Neural crest cell (in vitro differentiated cells): Measurements from ENCODE around the gene TSPAN18. TPM values are rescaled to one million over a fixed set of nuclear protein-coding genes. Genes with fewer than 3 reads are reported as not detected.

Source experiments
- DNase-seq: peaks from one replicate; pipeline ENCODE4 v3.0.0; 2021; ENCODE audit warnings: low read depth, mixed read lengths, low spot score
- H3K27ac Mint-ChIP-seq: one replicate; pipeline ENCODE4 v1.8.0; 2021; ENCODE audit warnings: mild to moderate bottlenecking, mixed read lengths; ENCODE audit not compliant: unreplicated experiment
- H3K27me3 Mint-ChIP-seq: 2 replicates; pipeline ENCODE4 v1.8.0; 2021; ENCODE audit warnings: low read depth, mild to moderate bottlenecking, mixed read lengths
- H3K36me3 Mint-ChIP-seq: 2 replicates; pipeline ENCODE4 v1.8.0; 2021; ENCODE audit warnings: low read depth, mild to moderate bottlenecking, mixed read lengths
- H3K4me1 Mint-ChIP-seq: 2 replicates; pipeline ENCODE4 v1.8.0; 2021; ENCODE audit warnings: mixed read lengths
- H3K4me3 Mint-ChIP-seq: one replicate; pipeline ENCODE4 v1.8.0; 2021; ENCODE audit warnings: mild to moderate bottlenecking, mixed read lengths
- H3K9me3 Mint-ChIP-seq: 2 replicates; pipeline ENCODE4 v1.8.0; 2021; ENCODE audit warnings: mixed read lengths
- total RNA-seq: library from RNA; stranded (reverse); gene quantifications from 2 replicates; pipeline ENCODE4 v1.2.1, GENCODE V29; 2021
- TF ChIP-seq, protein P1 (sequence below): fragments of 200-600 bp; sonication (generic); conservative IDR thresholded peaks from 2 replicates; pipeline ENCODE4 v1.5.0; 2021; ENCODE audit warnings: antibody characterized with exemption, mild to moderate bottlenecking

TSPAN18 gene
- total RNA-seq, 1 donor from 2014 or later = 125 TPM

DNA sequence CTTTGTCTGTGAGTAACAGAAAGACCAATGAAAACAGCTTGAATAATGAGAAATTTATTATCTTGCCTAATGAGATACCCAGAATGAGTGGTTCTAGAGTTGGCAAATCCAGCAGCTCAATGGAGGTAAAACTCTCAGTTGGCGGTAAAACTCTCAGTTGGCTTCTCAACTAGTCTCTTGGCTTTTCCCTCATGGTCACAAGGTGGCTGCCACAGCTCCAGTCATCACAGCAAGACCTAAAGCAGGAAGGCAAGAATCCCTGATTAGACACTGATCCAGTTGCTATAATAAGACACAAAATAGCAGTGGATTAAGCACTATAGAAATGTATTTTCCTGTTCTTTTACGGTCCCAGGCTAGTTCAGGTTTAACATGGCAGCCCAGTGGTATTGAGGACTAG lies 37.5 kb upstream of the TSPAN18 start:
- TF ChIP-seq, protein P1, sequence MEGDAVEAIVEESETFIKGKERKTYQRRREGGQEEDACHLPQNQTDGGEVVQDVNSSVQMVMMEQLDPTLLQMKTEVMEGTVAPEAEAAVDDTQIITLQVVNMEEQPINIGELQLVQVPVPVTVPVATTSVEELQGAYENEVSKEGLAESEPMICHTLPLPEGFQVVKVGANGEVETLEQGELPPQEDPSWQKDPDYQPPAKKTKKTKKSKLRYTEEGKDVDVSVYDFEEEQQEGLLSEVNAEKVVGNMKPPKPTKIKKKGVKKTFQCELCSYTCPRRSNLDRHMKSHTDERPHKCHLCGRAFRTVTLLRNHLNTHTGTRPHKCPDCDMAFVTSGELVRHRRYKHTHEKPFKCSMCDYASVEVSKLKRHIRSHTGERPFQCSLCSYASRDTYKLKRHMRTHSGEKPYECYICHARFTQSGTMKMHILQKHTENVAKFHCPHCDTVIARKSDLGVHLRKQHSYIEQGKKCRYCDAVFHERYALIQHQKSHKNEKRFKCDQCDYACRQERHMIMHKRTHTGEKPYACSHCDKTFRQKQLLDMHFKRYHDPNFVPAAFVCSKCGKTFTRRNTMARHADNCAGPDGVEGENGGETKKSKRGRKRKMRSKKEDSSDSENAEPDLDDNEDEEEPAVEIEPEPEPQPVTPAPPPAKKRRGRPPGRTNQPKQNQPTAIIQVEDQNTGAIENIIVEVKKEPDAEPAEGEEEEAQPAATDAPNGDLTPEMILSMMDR = no peak

DNA sequence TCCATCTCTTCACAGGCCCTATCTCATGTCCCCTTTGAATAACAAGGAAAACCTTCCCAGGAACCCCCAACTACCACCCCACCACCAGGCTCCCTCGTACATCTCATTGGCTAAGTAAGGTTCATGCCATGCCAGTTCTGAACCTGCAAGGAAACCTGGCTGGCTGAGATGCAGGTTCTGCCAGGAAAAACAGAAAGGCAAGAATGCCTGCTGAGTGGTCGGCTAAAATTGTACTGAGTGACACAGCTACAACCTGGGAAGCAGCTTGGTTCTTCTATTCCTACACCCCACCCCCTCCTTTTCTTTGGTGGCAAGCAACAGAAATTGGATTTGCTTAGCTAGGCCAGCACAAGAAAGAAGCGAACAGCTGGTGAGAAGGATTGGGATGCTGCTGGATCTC lies 36.1 kb upstream of the TSPAN18 start:
- no peaks in the 10 kb centered on the region for H3K27me3 Mint-ChIP-seq

More for the DNA sequence above, 37.5 kb upstream of the TSPAN18 start:
- no peak overlapping the region for H3K4me3 Mint-ChIP-seq
- H3K36me3 Mint-ChIP-seq = no peaks in the 10 kb centered on the region
- no peak for DNase-seq
- no peaks in the 10 kb centered on the region for H3K9me3 Mint-ChIP-seq
- no peaks in the 10 kb centered on the region for H3K27me3 Mint-ChIP-seq
- no peaks in the 10 kb centered on the region for H3K4me1 Mint-ChIP-seq
- H3K27ac Mint-ChIP-seq = no peak overlapping the region

DNA sequence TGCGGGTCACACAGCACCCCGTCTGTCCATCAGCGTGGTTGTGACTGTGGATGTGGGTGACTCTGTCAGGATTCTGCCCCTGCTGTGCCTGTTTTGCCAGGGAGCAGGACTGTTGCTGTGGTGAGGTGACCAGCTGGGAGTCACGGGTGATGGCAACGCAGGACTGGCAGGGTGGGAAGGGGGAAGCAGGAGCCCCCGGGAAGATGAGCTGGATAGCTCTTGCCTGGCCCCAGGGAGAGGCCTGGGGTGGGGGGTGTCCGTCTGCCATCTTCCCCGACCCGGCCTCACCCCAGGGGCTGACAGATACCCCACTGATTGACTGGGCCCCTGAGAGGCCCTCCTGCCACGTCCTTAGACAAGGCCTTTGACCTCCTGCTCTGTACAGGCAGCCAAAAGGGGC lies 34.3 kb upstream of the TSPAN18 start:
- H3K36me3 Mint-ChIP-seq = no peaks in the 10 kb centered on the region
- H3K9me3 Mint-ChIP-seq = no peaks in the 10 kb centered on the region
- no peaks in the 10 kb centered on the region for H3K27me3 Mint-ChIP-seq
- no peak overlapping the region for H3K4me3 Mint-ChIP-seq
- TF ChIP-seq, protein P1 = no peak
- peaks cover 11% of the 10 kb centered on the region for H3K4me1 Mint-ChIP-seq
- DNase-seq = no peak
- no peak overlapping the region for H3K27ac Mint-ChIP-seq

More for the DNA sequence above, 36.1 kb upstream of the TSPAN18 start:
- Mint-ChIP-seq H3K4me1 (peaks cover 8% of the 10 kb centered on the region), H3K36me3 (no peaks in the 10 kb centered on the region), H3K27ac (no peak overlapping the region), H3K9me3 (no peaks in the 10 kb centered on the region), H3K4me3 (no peak overlapping the region)
- DNase-seq = no peak
- TF ChIP-seq, protein P1 = no peak

DNA sequence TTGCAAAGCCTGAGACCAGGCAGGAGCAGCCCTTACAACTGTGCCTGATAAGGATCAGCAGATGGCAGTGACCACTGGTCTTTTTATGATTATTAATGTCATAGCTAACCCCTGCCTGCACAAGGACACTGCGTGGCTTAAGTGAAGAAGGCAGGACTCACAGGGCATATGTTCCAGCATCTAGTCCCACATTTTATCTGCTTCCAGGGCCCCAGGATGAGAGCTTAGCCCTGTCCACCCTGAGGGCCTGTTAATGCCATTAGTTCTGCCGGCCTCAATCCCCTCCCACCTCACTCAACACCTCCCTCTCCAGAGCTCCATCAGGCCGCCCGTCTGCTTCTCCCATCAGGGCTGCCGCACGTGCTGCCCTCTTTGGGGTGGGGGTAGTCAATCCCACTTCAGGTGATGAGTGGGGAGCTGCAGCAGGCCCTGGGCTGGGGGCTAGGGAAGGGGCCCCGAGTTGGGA lies 33.1 kb upstream of the TSPAN18 start:
- no peaks in the 10 kb centered on the region for H3K9me3 Mint-ChIP-seq
- peaks cover 11% of the 10 kb centered on the region for H3K4me1 Mint-ChIP-seq
- TF ChIP-seq, protein P1 = no peak
- H3K36me3 Mint-ChIP-seq = no peaks in the 10 kb centered on the region
- H3K4me3 Mint-ChIP-seq = no peak overlapping the region
- no peaks in the 10 kb centered on the region for H3K27me3 Mint-ChIP-seq
- DNase-seq = no peak
- H3K27ac Mint-ChIP-seq = no peak overlapping the region

DNA sequence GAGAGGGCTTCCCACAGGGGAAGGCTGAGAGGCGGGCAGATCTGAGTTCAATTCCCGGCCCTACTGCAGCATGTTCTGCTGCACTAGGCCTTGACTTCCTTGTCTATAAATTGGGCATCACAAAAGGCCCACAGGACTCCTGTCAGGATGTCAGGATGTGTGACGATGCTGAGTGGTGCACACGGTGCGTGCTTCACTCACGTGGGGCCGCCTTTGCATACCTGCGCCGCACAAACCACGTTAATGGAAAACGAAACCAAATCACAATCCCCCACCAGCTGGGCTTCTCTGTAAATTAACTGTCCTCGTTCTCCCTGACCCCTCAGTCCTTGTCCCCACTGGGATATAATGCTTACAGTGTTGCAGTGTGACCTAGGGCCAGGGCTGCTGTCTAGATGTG lies 32.3 kb upstream of the TSPAN18 start:
- Mint-ChIP-seq H3K4me1 (peaks cover 11% of the 10 kb centered on the region), H3K27ac (peak overlapping the region; percentile 57), H3K36me3 (no peaks in the 10 kb centered on the region), H3K27me3 (no peaks in the 10 kb centered on the region), H3K9me3 (no peaks in the 10 kb centered on the region), H3K4me3 (no peak overlapping the region)
- DNase-seq = no peak
- TF ChIP-seq, protein P1 = no peak
